IMR-90 (cell line): ENCODE measurements around the gene TFDP2.

ENCODE experiments used
- BHLHE40 ChIP-seq: fragments of 150-350 bp; IDR thresholded peaks from 2 replicates; pipeline ENCODE4 v1.6.1; 2016; ENCODE audit warnings: mild to moderate bottlenecking, low read depth, low read length
- CEBPB ChIP-seq: IDR thresholded peaks from 2 replicates; pipeline ENCODE4 v1.6.1; 2012; ENCODE audit warnings: low read depth, low read length, improper control_type of control experiment
- CTCF ChIP-seq: conservative IDR thresholded peaks from 2 replicates; pipeline ENCODE4 v1.5.1; 2012; ENCODE audit warnings: mild to moderate bottlenecking, low read depth, low read length, improper control_type of control experiment
- FOS ChIP-seq: fragments of 150-350 bp; IDR thresholded peaks from 2 replicates; pipeline ENCODE4 v1.6.1; 2016; ENCODE audit warnings: low read depth, low read length
- MAFK ChIP-seq: IDR thresholded peaks from 2 replicates; pipeline ENCODE4 v1.6.1; 2012; ENCODE audit warnings: low read depth, low read length, improper control_type of control experiment
- MAZ ChIP-seq: IDR thresholded peaks from 2 replicates; pipeline ENCODE4 v1.6.1; 2012; ENCODE audit warnings: low read depth, mild to moderate bottlenecking, low read length, improper control_type of control experiment, moderate library complexity, borderline replicate concordance
- MXI1 ChIP-seq: IDR thresholded peaks from 2 replicates; pipeline ENCODE4 v1.6.1; 2012; ENCODE audit warnings: low read depth, mild to moderate bottlenecking, low read length, moderate library complexity, borderline replicate concordance
- NFE2L2 ChIP-seq: fragments of 150-350 bp; IDR thresholded peaks from 2 replicates; pipeline ENCODE4 v1.6.1; 2016; ENCODE audit warnings: low read depth, mild to moderate bottlenecking, low read length
- POLR2A ChIP-seq: IDR thresholded peaks from 2 replicates; pipeline ENCODE4 v1.6.1; 2012; ENCODE audit warnings: mild to moderate bottlenecking, low read depth, low read length
- RAD21 ChIP-seq: IDR thresholded peaks from 2 replicates; pipeline ENCODE4 v1.6.1; 2012; ENCODE audit warnings: low read length, improper control_type of control experiment
- RCOR1 ChIP-seq: IDR thresholded peaks from 2 replicates; pipeline ENCODE4 v1.6.1; 2012; ENCODE audit warnings: mild to moderate bottlenecking, low read length, improper control_type of control experiment; ENCODE audit not compliant: insufficient replicate concordance
- RFX5 ChIP-seq: IDR thresholded peaks from 2 replicates; pipeline ENCODE4 v1.8.0; 2012; ENCODE audit warnings: low read depth, mild to moderate bottlenecking, low read length, moderate library complexity
- SMC3 ChIP-seq: fragments of 150-350 bp; IDR thresholded peaks from 2 replicates; pipeline ENCODE4 v1.6.1; 2016; ENCODE audit warnings: low read depth, mild to moderate bottlenecking, antibody characterized with exemption, low read length, moderate library complexity
- USF2 ChIP-seq: fragments of 150-350 bp; IDR thresholded peaks from 2 replicates; pipeline ENCODE4 v1.6.1; 2017; ENCODE audit warnings: mild to moderate bottlenecking, antibody characterized with exemption, low read length, low read depth

- TF ChIP-seq RFX5 = no peak
- no peak for TF ChIP-seq CTCF
- no peak for TF ChIP-seq RCOR1
- no peak for TF ChIP-seq MAFK
- no peak for TF ChIP-seq USF2
- TF ChIP-seq POLR2A = no peak
- TF ChIP-seq BHLHE40 = no peak
- TF ChIP-seq FOS = no peak
- TF ChIP-seq MXI1 = no peak
- no peak for TF ChIP-seq RAD21
- no peak for TF ChIP-seq NFE2L2
- no peak for TF ChIP-seq MAZ
- TF ChIP-seq SMC3 = no peak
- TF ChIP-seq CEBPB = no peak
Measured at GRCh38 chr3:142013326-142013980, 135.9 kb downstream of the TFDP2 start.
